Measurements from ENCODE around the gene NEDD1.
A peak's percentile ranks its signal among the peaks of the same experiment; 100 is the strongest.

The NEDD1 gene

DNA sequence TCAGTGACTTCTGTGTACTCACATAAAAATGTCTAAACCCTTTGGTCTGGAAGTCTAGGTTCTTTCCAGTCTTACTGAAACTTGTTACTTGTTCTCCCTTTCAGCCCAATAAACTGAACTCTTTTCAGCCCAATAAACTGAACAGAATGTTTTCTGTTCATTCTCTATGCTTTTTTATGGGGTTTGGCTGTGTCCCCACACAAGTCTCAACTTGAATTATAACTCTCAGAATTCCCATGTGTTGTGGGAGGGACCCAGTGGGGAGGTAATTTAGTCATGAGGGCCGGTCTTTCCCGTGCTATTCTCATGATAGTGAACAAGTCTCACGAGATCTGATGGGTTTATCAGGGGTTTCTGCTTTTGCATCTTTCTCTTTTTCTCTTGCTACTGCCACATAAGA lies 15.0 kb upstream of the NEDD1 start:
- TF ChIP-seq, protein P1, sequence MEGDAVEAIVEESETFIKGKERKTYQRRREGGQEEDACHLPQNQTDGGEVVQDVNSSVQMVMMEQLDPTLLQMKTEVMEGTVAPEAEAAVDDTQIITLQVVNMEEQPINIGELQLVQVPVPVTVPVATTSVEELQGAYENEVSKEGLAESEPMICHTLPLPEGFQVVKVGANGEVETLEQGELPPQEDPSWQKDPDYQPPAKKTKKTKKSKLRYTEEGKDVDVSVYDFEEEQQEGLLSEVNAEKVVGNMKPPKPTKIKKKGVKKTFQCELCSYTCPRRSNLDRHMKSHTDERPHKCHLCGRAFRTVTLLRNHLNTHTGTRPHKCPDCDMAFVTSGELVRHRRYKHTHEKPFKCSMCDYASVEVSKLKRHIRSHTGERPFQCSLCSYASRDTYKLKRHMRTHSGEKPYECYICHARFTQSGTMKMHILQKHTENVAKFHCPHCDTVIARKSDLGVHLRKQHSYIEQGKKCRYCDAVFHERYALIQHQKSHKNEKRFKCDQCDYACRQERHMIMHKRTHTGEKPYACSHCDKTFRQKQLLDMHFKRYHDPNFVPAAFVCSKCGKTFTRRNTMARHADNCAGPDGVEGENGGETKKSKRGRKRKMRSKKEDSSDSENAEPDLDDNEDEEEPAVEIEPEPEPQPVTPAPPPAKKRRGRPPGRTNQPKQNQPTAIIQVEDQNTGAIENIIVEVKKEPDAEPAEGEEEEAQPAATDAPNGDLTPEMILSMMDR (IDR thresholded peaks at IDR 0.05; ENCODE audit: insufficient read depth, low read length, poor library complexity, severe bottlenecking), result no peak
- Histone ChIP-seq H4K20me1 (ENCODE audit: low read depth, low read length) (no peaks in the 10 kb centered on the region), H3K36me3 (ENCODE audit: low read length) (no peaks in the 10 kb centered on the region), H3K4me3 (ENCODE audit: insufficient read depth, low read length, poor library complexity, severe bottlenecking) (no peak overlapping the region), H3K79me2 (ENCODE audit: insufficient read depth, low read length) (no peaks in the 10 kb centered on the region), H2AFZ (ENCODE audit: low read depth, low read length, severe bottlenecking) (no peak overlapping the region), H3K9me2 (replicated peaks; ENCODE audit: insufficient read depth, low read length) (no peaks in the 10 kb centered on the region), H3K27ac (ENCODE audit: low read depth, low read length) (no peak overlapping the region), H3K9ac (ENCODE audit: low read length) (no peak overlapping the region), H3K9me3 (ENCODE audit: insufficient read depth, low read length) (no peaks in the 10 kb centered on the region), H3K27me3 (ENCODE audit: low read length) (no peaks in the 10 kb centered on the region), H3F3A (ENCODE audit: insufficient read depth) (no peaks in the 10 kb centered on the region), H3K4me2 (ENCODE audit: low read depth, low read length, poor library complexity, severe bottlenecking) (no peak overlapping the region)

DNA sequence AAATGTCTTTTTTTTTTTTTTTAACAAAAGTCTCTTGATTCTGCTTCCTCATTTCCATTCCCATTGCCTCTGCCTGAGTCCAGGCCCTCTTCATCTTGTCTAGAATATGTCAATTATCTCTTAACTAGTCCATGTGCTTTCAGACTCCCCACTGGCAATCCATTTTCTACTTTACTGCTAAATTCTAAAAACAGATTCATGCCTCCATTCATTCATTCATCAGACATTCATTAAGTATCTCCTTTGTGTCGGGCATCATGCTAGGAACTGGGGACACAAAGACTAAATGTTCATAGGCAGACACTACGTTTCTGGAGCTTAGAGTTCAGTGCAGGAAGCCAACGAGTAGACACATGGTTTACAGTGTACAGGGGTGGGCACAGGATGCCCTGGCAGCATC lies 9.6 kb upstream of the NEDD1 start:
- H3K9me3 ChIP-seq (ENCODE audit: insufficient read depth, low read length), result no peaks in the 10 kb centered on the region
- no peak for TF ChIP-seq EZH2phosphoT487 (conservative IDR thresholded peaks at IDR 0.05; ENCODE audit: low read length)
- TF ChIP-seq, protein P1 (IDR thresholded peaks at IDR 0.05; ENCODE audit: insufficient read depth, low read length, poor library complexity, severe bottlenecking), result no peak
- no peaks in the 10 kb centered on the region for H3K36me3 ChIP-seq (ENCODE audit: low read length)
- no peak overlapping the region for H2AFZ ChIP-seq (ENCODE audit: low read depth, low read length, severe bottlenecking)
- H3K27me3 ChIP-seq (ENCODE audit: low read length), result no peaks in the 10 kb centered on the region
- H4K20me1 ChIP-seq (ENCODE audit: low read depth, low read length), result no peaks in the 10 kb centered on the region
- no peak overlapping the region for H3K27ac ChIP-seq (ENCODE audit: low read depth, low read length)
- no peaks in the 10 kb centered on the region for H3K9me2 ChIP-seq (replicated peaks; ENCODE audit: insufficient read depth, low read length)
- H3F3A ChIP-seq (ENCODE audit: insufficient read depth), result no peaks in the 10 kb centered on the region
- no peak overlapping the region for H3K4me2 ChIP-seq (ENCODE audit: low read depth, low read length, poor library complexity, severe bottlenecking)
- H3K4me3 ChIP-seq (ENCODE audit: insufficient read depth, low read length, poor library complexity, severe bottlenecking), result no peak overlapping the region
- no peak overlapping the region for H3K9ac ChIP-seq (ENCODE audit: low read length)
- H3K79me2 ChIP-seq (ENCODE audit: insufficient read depth, low read length), result no peaks in the 10 kb centered on the region

DNA sequence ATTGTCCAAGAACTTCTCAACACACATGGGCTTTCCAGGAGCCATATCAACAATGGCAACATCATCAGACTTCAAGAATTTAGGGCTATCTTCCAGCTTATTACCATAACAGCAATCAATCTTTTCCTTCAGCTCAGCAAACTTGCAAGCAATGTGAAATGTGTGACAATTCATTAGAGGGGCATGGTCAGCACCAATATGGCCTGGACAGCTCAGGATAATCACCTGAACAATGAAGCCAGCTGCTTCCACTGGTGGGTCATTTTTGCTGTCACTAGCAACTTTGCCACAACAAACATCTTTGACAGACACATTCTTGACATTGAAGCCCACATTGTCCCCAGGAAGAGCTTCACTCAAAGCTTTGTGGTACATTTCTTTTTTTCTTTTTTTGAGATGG lies 5.9 kb upstream of the NEDD1 start:
- Histone ChIP-seq H3K9ac (ENCODE audit: low read length) (no peak overlapping the region), H3K4me3 (ENCODE audit: insufficient read depth, low read length, poor library complexity, severe bottlenecking) (no peak overlapping the region), H3K36me3 (ENCODE audit: low read length) (no peaks in the 10 kb centered on the region), H3K27me3 (ENCODE audit: low read length) (no peaks in the 10 kb centered on the region), H3K9me2 (replicated peaks; ENCODE audit: insufficient read depth, low read length) (no peaks in the 10 kb centered on the region), H3K27ac (ENCODE audit: low read depth, low read length) (no peak overlapping the region), H3K79me2 (ENCODE audit: insufficient read depth, low read length) (no peaks in the 10 kb centered on the region), H3F3A (ENCODE audit: insufficient read depth) (no peaks in the 10 kb centered on the region), H3K4me2 (ENCODE audit: low read depth, low read length, poor library complexity, severe bottlenecking) (no peak overlapping the region), H2AFZ (ENCODE audit: low read depth, low read length, severe bottlenecking) (no peak overlapping the region), H3K9me3 (ENCODE audit: insufficient read depth, low read length) (no peaks in the 10 kb centered on the region), H4K20me1 (ENCODE audit: low read depth, low read length) (no peaks in the 10 kb centered on the region)
- no peak for TF ChIP-seq EZH2phosphoT487 (conservative IDR thresholded peaks at IDR 0.05; ENCODE audit: low read length)
- TF ChIP-seq, protein P1 (IDR thresholded peaks at IDR 0.05; ENCODE audit: insufficient read depth, low read length, poor library complexity, severe bottlenecking), result no peak

DNA sequence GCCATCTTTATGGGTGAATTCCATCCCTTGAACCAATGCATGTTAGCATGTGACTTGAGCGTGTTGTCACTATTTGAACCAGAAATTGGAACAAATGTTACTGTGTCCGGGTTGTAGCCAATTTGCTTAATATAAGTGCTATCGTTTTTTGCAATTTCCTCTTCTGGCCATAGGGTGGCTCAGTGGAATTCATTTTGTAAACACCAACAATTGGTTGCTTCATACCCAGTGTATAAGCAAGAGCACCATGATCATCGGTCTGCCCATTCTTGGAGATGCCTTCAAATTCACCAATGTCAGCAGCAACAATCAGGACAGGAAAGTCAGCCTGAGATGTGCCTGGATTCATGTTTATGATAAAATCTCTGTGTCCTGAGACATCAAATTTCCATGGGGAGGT lies 5.0 kb upstream of the NEDD1 start:
- Histone ChIP-seq H3K27ac (ENCODE audit: low read depth, low read length) (no peak overlapping the region), H3K9ac (ENCODE audit: low read length) (no peak overlapping the region), H3K79me2 (ENCODE audit: insufficient read depth, low read length) (no peaks in the 10 kb centered on the region; the same call in 1 of the 2 replicates), H3K4me3 (ENCODE audit: insufficient read depth, low read length, poor library complexity, severe bottlenecking) (no peak overlapping the region), H3K4me2 (ENCODE audit: low read depth, low read length, poor library complexity, severe bottlenecking) (peak overlapping the region; percentile 4), H3K36me3 (ENCODE audit: low read length) (no peaks in the 10 kb centered on the region), H4K20me1 (ENCODE audit: low read depth, low read length) (no peaks in the 10 kb centered on the region), H2AFZ (ENCODE audit: low read depth, low read length, severe bottlenecking) (no peak overlapping the region), H3K9me3 (ENCODE audit: insufficient read depth, low read length) (no peaks in the 10 kb centered on the region), H3F3A (ENCODE audit: insufficient read depth) (no peaks in the 10 kb centered on the region), H3K27me3 (ENCODE audit: low read length) (no peaks in the 10 kb centered on the region), H3K9me2 (replicated peaks; ENCODE audit: insufficient read depth, low read length) (no peaks in the 10 kb centered on the region)
- TF ChIP-seq, protein P1 (IDR thresholded peaks at IDR 0.05; ENCODE audit: insufficient read depth, low read length, poor library complexity, severe bottlenecking), result no peak
- TF ChIP-seq EZH2phosphoT487 (conservative IDR thresholded peaks at IDR 0.05; ENCODE audit: low read length), result no peak
